OCI-LY3 (cell line): ENCODE results near the gene TMEM135.

Source experiments
- H2AFZ ChIP-seq: fragments of 200-600, 300-600 bp; shearing (Covaris generic); 2 replicates; pipeline ENCODE4 v1.6.0; 2014; ENCODE audit warnings: antibody characterized with exemption, low read depth, low read length
- H3K27ac ChIP-seq: fragments of 200-600, 300-600 bp; sonication (generic); 2 replicates; pipeline ENCODE4 v1.5.1; 2014; ENCODE audit warnings: mild to moderate bottlenecking, low read length, moderate library complexity, mixed read lengths
- H3K27me3 ChIP-seq: fragments of 200-600, 300-600 bp; sonication (generic); 2 replicates; pipeline ENCODE4 v1.6.1; 2014; ENCODE audit warnings: low read depth, low read length, mixed read lengths
- H3K36me3 ChIP-seq: fragments of 200-600, 300-600 bp; sonication (generic); replicated peaks from 2 replicates; pipeline ENCODE3; 2014; ENCODE audit warnings: low read depth, low read length, mixed read lengths
- H3K4me1 ChIP-seq: fragments of 300-600, 200-600 bp; sonication (generic); 2 replicates; pipeline ENCODE4 v1.6.1; 2014; ENCODE audit warnings: low read length, mixed read lengths
- H3K4me2 ChIP-seq: fragments of 200-600, 300-600 bp; sonication (generic); 2 replicates; pipeline ENCODE4 v1.6.1; 2014; ENCODE audit warnings: low read length, mixed read lengths
- H3K4me3 ChIP-seq: fragments of 300-600, 200-600 bp; sonication (generic); 2 replicates; pipeline ENCODE4 v1.5.1; 2014; ENCODE audit warnings: antibody characterized with exemption, mild to moderate bottlenecking, low read length, moderate library complexity
- H3K79me2 ChIP-seq: fragments of 300-600, 200-600 bp; shearing (Covaris generic); 2 replicates; pipeline ENCODE4 v1.6.1; 2014; ENCODE audit warnings: mild to moderate bottlenecking, low read length, mixed read lengths
- H3K9ac ChIP-seq: fragments of 300-600, 200-600 bp; shearing (Covaris generic); 2 replicates; pipeline ENCODE4 v1.6.0; 2014; ENCODE audit warnings: mild to moderate bottlenecking, low read length, moderate library complexity
- H3K9me3 ChIP-seq: fragments of 200-600, 300-600 bp; shearing (Covaris generic); 2 replicates; pipeline ENCODE4 v1.6.1; 2014; ENCODE audit warnings: low read length, mixed read lengths; ENCODE audit not compliant: insufficient read depth
- H4K20me1 ChIP-seq: fragments of 200-600, 300-600 bp; sonication (generic); 2 replicates; pipeline ENCODE4 v1.6.1; 2016; ENCODE audit warnings: low read length, mixed read lengths; ENCODE audit not compliant: insufficient read depth
- EZH2phosphoT487 ChIP-seq: fragments of 200-600 bp; shearing (Covaris generic); IDR thresholded peaks from 2 replicates; pipeline ENCODE4 v1.6.1; 2018; ENCODE audit warnings: antibody characterized with exemption, mixed run types, low read depth
- TF ChIP-seq, protein P1 (sequence below): fragments of 200-600, 300-600 bp; sonication (generic); IDR thresholded peaks from 2 replicates; pipeline ENCODE4 v1.5.1; 2014; ENCODE audit warnings: antibody characterized with exemption, low read length, low read depth

The TMEM135 gene

DNA sequence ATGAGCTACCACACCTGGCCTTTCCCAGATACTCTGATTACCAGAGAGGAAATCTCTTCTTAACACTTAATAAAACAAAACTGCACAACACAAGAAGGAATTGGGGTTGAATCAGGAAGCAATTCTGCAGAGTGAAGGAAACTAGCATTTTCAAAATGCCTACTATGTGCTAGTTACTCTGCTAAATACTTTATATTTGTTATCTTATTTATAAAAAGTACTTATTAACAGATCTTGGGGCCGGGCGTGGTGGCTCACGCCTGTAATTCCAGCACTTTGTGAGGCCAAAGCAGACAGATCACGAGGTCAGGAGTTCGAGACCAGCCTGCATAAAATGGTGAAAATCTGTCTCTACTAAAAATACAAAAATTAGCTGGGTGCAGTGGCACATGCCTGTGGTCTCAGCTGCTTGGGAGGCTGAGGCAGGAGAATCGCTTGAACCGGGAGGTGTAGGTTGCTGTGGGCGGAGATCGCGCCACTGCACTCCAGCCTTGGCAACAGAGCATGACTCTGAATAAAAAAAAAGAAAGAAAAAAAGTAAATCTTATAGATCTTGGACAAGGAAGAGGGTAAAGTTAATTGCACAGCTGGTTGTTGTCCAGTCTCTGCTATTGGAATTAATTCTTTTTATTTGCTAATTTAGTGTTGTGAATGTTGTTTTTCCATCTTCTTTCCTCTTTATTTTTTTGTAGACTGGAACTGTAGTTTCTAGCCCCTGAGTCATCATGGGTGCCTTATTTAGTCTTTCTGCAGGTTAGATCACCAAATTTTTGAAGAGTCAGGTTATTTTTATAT is 22.1 kb downstream of the TMEM135 start:
- H3K27ac ChIP-seq = no peak overlapping the region
- H3K4me1 ChIP-seq = no peaks in the 10 kb centered on the region
- no peak overlapping the region for H2AFZ ChIP-seq
- no peak for TF ChIP-seq EZH2phosphoT487
- TF ChIP-seq, protein P1, sequence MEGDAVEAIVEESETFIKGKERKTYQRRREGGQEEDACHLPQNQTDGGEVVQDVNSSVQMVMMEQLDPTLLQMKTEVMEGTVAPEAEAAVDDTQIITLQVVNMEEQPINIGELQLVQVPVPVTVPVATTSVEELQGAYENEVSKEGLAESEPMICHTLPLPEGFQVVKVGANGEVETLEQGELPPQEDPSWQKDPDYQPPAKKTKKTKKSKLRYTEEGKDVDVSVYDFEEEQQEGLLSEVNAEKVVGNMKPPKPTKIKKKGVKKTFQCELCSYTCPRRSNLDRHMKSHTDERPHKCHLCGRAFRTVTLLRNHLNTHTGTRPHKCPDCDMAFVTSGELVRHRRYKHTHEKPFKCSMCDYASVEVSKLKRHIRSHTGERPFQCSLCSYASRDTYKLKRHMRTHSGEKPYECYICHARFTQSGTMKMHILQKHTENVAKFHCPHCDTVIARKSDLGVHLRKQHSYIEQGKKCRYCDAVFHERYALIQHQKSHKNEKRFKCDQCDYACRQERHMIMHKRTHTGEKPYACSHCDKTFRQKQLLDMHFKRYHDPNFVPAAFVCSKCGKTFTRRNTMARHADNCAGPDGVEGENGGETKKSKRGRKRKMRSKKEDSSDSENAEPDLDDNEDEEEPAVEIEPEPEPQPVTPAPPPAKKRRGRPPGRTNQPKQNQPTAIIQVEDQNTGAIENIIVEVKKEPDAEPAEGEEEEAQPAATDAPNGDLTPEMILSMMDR = no peak
- H3K27me3 ChIP-seq = no peaks in the 10 kb centered on the region
- H3K79me2 ChIP-seq = peaks cover 34% of the 10 kb centered on the region
- no peaks in the 10 kb centered on the region for H4K20me1 ChIP-seq
- no peaks in the 10 kb centered on the region for H3K9me3 ChIP-seq
- no peak overlapping the region for H3K4me3 ChIP-seq
- no peak overlapping the region for H3K4me2 ChIP-seq
- no peak overlapping the region for H3K9ac ChIP-seq
- no peaks in the 10 kb centered on the region for H3K36me3 ChIP-seq

- H3K9ac ChIP-seq = no peak overlapping the region
- no peak overlapping the region for H3K4me3 ChIP-seq
- H2AFZ ChIP-seq = no peak overlapping the region
- H3K9me3 ChIP-seq = no peaks in the 10 kb centered on the region
- no peaks in the 10 kb centered on the region for H3K27me3 ChIP-seq
- H3K4me2 ChIP-seq = no peak overlapping the region
- H3K36me3 ChIP-seq = no peaks in the 10 kb centered on the region
- TF ChIP-seq, protein P1 = no peak
- no peak for TF ChIP-seq EZH2phosphoT487
- peaks cover 5% of the 10 kb centered on the region; the same call in 1 of the 2 replicates for H4K20me1 ChIP-seq
- peaks cover 45% of the 10 kb centered on the region for H3K79me2 ChIP-seq
- H3K27ac ChIP-seq = no peak overlapping the region
- no peaks in the 10 kb centered on the region for H3K4me1 ChIP-seq
Measured at GRCh38 chr11:87061766-87062165, 24.0 kb downstream of the TMEM135 start.

DNA sequence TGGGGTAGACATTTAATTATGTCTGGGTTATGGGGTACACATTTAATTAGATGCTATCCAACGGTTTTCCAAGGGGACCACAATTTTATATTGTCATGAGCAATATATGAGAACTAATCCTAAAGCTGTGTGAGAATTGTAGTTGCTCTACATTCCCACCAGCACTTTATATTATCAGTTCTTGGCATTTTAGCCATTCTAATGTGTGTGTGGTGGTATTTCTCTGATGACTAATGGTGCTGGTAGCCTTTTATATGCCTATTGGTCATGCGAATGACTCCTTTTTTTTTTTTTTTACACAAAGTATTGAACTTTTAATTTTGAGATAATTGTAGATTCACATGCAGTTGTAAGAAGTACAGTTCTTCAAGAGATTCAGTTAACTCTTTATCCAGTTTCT is 26.2 kb downstream of the TMEM135 start:
- H3K9me3 ChIP-seq = no peaks in the 10 kb centered on the region
- H3K9ac ChIP-seq = no peak overlapping the region
- TF ChIP-seq EZH2phosphoT487 = no peak
- TF ChIP-seq, protein P1 = no peak
- no peak overlapping the region for H2AFZ ChIP-seq
- H3K27ac ChIP-seq = no peak overlapping the region
- H3K4me3 ChIP-seq = no peak overlapping the region
- H3K4me2 ChIP-seq = no peak overlapping the region
- peaks cover 5% of the 10 kb centered on the region; the same call in 1 of the 2 replicates for H4K20me1 ChIP-seq
- no peaks in the 10 kb centered on the region for H3K27me3 ChIP-seq
- peaks cover 41% of the 10 kb centered on the region for H3K79me2 ChIP-seq
- peaks cover 8% of the 10 kb centered on the region for H3K36me3 ChIP-seq
- H3K4me1 ChIP-seq = no peaks in the 10 kb centered on the region

GRCh38 chr11:87072787-87073186 is 35.1 kb downstream of the TMEM135 start:
- Histone ChIP-seq H3K9me3 (no peaks in the 10 kb centered on the region), H3K79me2 (no peaks in the 10 kb centered on the region), H3K4me2 (no peak overlapping the region), H3K27ac (no peak overlapping the region), H3K36me3 (peaks cover 36% of the 10 kb centered on the region), H3K27me3 (no peaks in the 10 kb centered on the region), H4K20me1 (no peaks in the 10 kb centered on the region), H3K4me3 (no peak overlapping the region), H3K9ac (no peak overlapping the region), H3K4me1 (no peaks in the 10 kb centered on the region), H2AFZ (no peak overlapping the region)
- TF ChIP-seq, protein P1 = no peak
- TF ChIP-seq EZH2phosphoT487 = no peak
